ENCODE measurements around the gene NUDT3. TPM values are rescaled to one million over a fixed set of nuclear protein-coding genes. Genes with fewer than 3 reads are reported as not detected.
"Not testable (repeated sequence)": the region's sequence is repeated elsewhere in the genome, so short reads cannot be mapped to it uniquely, and the experiment has no call there.

The NUDT3 gene
- total RNA-seq, 1 donor from 2014 or later: 33.3 TPM

- no peaks in the 10 kb centered on the region for H3K9me3 Mint-ChIP-seq
- TF ChIP-seq, protein P1, sequence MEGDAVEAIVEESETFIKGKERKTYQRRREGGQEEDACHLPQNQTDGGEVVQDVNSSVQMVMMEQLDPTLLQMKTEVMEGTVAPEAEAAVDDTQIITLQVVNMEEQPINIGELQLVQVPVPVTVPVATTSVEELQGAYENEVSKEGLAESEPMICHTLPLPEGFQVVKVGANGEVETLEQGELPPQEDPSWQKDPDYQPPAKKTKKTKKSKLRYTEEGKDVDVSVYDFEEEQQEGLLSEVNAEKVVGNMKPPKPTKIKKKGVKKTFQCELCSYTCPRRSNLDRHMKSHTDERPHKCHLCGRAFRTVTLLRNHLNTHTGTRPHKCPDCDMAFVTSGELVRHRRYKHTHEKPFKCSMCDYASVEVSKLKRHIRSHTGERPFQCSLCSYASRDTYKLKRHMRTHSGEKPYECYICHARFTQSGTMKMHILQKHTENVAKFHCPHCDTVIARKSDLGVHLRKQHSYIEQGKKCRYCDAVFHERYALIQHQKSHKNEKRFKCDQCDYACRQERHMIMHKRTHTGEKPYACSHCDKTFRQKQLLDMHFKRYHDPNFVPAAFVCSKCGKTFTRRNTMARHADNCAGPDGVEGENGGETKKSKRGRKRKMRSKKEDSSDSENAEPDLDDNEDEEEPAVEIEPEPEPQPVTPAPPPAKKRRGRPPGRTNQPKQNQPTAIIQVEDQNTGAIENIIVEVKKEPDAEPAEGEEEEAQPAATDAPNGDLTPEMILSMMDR (IDR thresholded peaks at IDR 0.05; ENCODE audit: unreplicated experiment): no peak
- H3K4me3 Mint-ChIP-seq: no peak overlapping the region
- H3K36me3 Mint-ChIP-seq: peaks cover 5% of the 10 kb centered on the region
- no peak for DNase-seq (ENCODE audit: low spot score in 2 of 2, unreplicated experiment in 2 of 2)
- peaks cover 2% of the 10 kb centered on the region for H3K4me1 Mint-ChIP-seq
- no peak overlapping the region for H3K27ac Mint-ChIP-seq
- H3K27me3 Mint-ChIP-seq (ENCODE audit: low read depth): no peaks in the 10 kb centered on the region
Observed at GRCh38 chr6:34373511-34373910, 19.0 kb downstream of the NUDT3 start.

DNA sequence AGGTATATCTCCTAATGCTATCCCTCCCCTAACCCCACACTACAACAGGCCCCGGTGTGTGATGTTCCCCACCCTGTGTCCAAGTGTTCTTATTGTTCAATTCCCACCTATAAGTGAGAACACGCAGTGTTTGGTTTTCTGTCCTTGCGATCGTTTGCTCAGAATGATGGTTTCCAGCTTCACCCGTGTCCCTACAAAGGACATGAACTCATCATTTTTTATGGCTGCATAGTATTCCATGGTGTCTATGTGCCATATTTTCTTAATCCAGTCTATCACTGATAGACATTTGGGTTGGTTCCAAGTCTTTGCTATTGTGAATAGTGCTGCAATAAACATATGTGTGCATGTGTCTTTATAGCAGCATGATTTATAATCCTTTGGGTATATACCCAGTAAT is 20.6 kb downstream of the NUDT3 start:
- H3K4me1 Mint-ChIP-seq; H3K27me3 Mint-ChIP-seq (ENCODE audit: low read depth); H3K36me3 Mint-ChIP-seq; H3K9me3 Mint-ChIP-seq; DNase-seq (ENCODE audit: low spot score in 2 of 2, unreplicated experiment in 2 of 2); H3K4me3 Mint-ChIP-seq; H3K27ac Mint-ChIP-seq: not testable (repeated sequence)

DNA sequence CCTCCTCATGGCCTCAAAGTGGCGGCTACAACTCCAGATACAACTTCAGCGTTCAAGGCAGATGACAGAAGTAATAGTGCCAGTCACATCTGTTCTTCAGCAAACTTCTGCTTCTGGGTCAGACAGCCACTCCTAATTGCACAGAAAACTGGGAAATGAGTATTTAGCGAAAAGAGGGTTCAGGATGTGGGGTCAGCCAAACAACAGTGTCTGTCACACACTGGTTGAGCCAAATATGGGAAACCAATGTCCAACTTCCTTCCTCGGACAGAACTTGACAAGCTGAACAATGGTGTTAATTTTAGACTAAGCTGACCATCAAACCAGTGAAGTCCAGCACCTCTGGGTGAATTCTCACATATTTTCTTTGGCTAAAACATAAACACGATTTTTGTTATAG is 22.1 kb downstream of the NUDT3 start:
- DNase-seq (ENCODE audit: low spot score in 2 of 2, unreplicated experiment in 2 of 2): no peak
- Mint-ChIP-seq H3K27me3 (ENCODE audit: low read depth) (no peaks in the 10 kb centered on the region), H3K4me3 (no peak overlapping the region), H3K4me1 (no peaks in the 10 kb centered on the region), H3K9me3 (no peaks in the 10 kb centered on the region), H3K36me3 (peaks cover 5% of the 10 kb centered on the region), H3K27ac (no peak overlapping the region)
- TF ChIP-seq, protein P1 (IDR thresholded peaks at IDR 0.05; ENCODE audit: unreplicated experiment): no peak

- H3K4me3 Mint-ChIP-seq: no peak overlapping the region
- H3K4me1 Mint-ChIP-seq: no peaks in the 10 kb centered on the region
- no peaks in the 10 kb centered on the region for H3K27me3 Mint-ChIP-seq (ENCODE audit: low read depth)
- TF ChIP-seq, protein P1 (IDR thresholded peaks at IDR 0.05; ENCODE audit: unreplicated experiment): no peak
- DNase-seq (ENCODE audit: low spot score in 2 of 2, unreplicated experiment in 2 of 2): no peak
- H3K36me3 Mint-ChIP-seq: peaks cover 5% of the 10 kb centered on the region
- peak overlapping the region; percentile 10 for H3K27ac Mint-ChIP-seq
- H3K9me3 Mint-ChIP-seq: no peaks in the 10 kb centered on the region
Observed at GRCh38 chr6:34369385-34369784, 23.1 kb downstream of the NUDT3 start.

DNA sequence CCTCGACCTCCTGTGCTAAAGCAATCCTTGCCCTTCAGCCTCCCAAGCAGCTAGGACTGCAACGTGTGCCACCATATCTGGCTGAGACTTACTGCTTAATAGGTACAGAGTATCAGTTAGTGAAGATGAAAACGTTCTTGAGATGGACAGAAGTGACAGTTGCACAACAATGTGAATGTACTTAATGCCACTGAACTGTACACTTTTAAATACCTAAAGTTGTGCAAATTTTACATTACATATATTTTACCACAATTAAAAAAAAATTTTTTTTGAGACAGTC is 25.9 kb downstream of the NUDT3 start:
- Mint-ChIP-seq H3K27me3 (ENCODE audit: low read depth) (no peaks in the 10 kb centered on the region), H3K4me1 (peaks cover 3% of the 10 kb centered on the region), H3K27ac (no peak overlapping the region), H3K36me3 (peaks cover 5% of the 10 kb centered on the region), H3K4me3 (no peak overlapping the region), H3K9me3 (no peaks in the 10 kb centered on the region)
- DNase-seq (ENCODE audit: low spot score in 2 of 2, unreplicated experiment in 2 of 2): no peak
- TF ChIP-seq, protein P1 (IDR thresholded peaks at IDR 0.05; ENCODE audit: unreplicated experiment): no peak

GRCh38 chr6:34365781-34366638 is 26.5 kb downstream of the NUDT3 start:
- not testable (repeated sequence) for H3K36me3 Mint-ChIP-seq; H3K4me1 Mint-ChIP-seq; H3K9me3 Mint-ChIP-seq; H3K27me3 Mint-ChIP-seq (ENCODE audit: low read depth); DNase-seq (ENCODE audit: low spot score in 2 of 2, unreplicated experiment in 2 of 2); H3K4me3 Mint-ChIP-seq; H3K27ac Mint-ChIP-seq

DNA sequence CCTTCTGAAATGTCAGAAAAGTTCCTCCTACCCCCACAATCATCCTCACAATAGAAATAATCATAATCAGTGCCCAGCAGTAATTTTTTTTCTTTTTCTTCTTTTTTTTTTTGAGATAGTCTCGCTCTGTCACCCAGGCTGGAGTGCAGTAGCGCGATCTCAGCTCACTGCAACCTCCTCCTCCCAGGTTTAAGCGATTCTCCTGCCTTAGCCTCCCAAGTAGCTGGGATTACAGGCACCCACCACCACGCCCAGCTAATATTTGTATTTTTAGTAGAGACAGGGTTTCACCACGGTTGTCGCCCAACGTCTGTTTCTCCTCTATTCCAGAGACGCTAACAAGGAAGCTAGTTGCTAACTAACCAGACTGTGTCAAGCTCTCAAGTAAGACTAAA is 28.8 kb downstream of the NUDT3 start:
- DNase-seq (ENCODE audit: low spot score in 2 of 2, unreplicated experiment in 2 of 2); H3K9me3 Mint-ChIP-seq; H3K36me3 Mint-ChIP-seq; H3K4me3 Mint-ChIP-seq; H3K27me3 Mint-ChIP-seq (ENCODE audit: low read depth); H3K27ac Mint-ChIP-seq: not testable (repeated sequence)
- H3K4me1 Mint-ChIP-seq: peaks cover 17% of the 10 kb centered on the region

Data from mesothelial cell of epicardium (in vitro differentiated cells).